ENCODE results near the gene ZGRF1. TPM values are rescaled to one million over a fixed set of nuclear protein-coding genes. Genes with fewer than 3 reads are reported as not detected.
A peak's percentile ranks its signal among the peaks of the same experiment; 100 is the strongest.
"Not testable (repeated sequence)": the region's sequence is repeated elsewhere in the genome, so short reads cannot be mapped to it uniquely, and the experiment has no call there.

Gene ZGRF1
- polyA plus RNA-seq, 12 donors = 5.1 to 15.8 (median 9.8) TPM; not detected in 1

DNA sequence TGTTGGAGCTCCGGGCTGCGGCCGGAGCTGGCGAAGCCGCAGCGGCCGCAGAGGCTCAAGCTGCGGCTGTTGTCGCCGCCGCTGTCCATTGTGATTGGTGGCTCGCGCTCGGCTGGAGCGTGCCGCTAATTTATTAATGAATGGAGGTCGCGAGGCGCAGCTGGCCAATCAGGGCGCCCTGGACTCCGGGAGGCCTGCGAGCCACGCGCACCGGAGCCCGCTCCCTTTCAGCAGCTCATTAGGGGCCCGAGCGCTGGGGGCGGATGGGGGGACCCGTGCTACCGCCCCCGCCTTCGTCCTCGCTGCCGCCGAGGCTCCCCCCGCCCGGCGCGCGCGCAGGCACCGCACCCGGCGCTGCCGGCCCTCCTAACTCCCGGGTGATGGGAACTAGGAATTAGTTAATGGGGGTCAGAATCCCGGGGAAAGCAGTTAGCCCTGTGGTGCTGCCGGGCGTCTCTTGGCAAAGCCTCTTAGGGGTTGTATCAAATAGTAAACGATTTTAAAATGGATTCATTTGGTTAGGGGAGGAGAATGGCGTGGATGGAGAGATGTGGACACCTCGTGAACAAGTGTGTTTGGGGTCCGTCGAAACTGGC, 120.1 kb downstream of the ZGRF1 start:
- peak; percentile 5 for DNase-seq

- no peak for DNase-seq
Measured at GRCh38 chr4:112516066-112516470, 120.6 kb downstream of the ZGRF1 start, which contains the start of gene NEUROG2. NEUROG2 (minus strand) TSS chr4:112516180; CDS start chr4:112515475, 705 bp downstream.

GRCh38 chr4:112515198-112516065, 121.3 kb downstream of the ZGRF1 start:
- DNase-seq = peak; percentile 50

DNA sequence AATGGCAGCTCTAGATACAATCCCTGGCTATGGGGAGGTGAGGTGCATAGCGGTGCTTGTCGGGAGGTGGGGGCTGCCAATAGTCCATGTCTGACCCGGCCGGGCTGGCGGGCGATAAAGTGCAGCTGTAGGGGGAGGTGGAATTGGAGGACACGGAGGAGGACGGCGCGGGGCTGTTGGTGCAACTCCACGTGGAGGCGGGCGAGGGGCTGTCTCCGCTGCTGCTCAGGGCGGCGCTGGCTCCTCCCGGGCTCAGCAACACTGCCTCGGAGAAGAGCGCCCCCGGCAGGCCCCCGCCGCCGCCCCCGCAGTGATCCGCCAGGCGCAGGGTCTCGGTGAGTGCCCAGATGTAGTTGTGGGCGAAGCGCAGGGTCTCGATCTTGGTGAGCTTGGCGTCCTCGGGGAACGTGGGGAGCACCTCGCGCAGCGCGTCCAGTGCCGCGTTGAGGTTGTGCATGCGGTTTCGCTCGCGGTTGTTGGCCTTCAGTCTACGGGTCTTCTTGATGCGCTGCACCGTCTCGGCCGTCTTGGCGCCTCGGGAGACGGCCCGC, 122.0 kb downstream of the ZGRF1 start:
- no peak for DNase-seq

DNA sequence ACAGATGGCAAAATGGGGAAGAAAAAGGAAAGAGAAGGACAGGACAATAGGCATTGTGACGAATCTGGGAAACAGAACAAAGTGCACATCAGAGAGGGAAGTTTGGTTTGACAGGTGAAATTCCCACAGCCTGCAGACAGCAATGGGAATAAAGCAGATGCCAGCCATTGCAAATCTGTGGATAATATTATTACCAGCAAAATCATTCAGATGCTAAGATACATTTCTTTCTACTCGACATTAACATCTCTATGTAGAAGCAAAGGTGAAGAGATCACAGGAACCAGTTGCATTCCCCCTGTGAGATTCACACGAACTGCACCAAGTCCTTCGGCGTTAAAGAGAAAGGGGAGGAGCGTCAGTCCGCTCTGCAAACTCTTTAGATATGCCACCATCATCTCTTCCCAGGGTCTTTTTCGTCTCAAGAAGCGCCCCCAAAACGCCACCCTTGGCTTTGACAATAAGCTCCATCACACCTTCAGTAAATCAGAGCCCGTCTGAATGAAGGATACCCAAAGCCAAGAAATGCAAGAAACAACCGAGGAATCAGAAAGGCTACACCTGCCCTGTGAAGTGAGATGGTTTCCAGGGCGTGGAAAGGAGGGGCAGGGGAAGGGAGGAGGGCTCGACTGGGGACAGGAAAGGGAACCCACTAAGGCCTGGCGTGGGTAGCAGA, 122.6 kb downstream of the ZGRF1 start:
- DNase-seq = peak; percentile 2

DNA sequence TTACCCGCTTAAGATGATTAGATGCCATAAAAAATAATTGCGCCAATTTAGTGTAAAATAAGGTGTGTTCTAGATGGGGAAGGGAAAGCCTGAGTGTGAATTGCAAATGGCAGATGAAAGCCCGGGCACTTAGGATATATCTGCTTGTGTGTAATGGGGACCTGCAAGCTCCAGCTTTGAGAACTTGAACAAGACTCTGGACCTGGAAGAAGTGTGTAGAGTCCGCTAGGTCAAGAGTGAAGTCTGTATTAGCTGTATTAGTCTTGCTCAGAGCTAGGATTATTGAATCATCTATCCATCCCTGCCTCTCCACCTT, 124.9 kb downstream of the ZGRF1 start:
- no peak for DNase-seq

DNA sequence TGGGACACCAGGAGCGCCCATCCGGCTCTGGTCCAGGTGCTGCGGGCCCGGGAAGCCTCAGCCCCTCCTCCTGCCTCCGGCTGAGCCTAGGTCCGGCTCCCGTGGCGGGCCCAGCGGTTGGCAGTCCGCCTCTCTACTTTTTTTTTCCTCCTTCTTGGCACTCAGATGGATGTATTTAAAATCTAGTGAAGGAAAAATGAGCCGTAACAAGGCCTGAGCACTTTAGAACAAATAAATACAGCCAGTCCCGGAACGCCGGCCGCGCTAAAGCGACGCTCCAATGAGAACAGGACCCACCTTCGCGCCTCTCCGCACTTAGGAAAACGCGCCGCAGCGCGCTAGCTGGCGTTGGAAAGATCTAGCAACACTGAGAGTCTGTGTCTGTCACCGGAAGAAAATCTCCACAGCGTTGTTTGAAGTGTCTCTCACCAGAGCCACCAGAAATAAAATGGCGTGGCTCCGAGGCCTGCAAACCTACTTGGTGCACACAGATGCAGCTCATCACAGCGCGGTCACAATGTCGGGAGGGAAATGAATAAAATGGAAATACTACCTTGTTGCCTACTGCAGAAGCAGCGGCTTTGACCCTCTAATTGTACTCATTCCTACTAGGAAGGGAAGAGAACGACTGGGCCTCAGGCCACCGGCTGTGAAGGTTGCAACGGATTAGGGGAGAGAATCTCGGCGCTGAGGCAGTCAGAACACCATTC, 125.5 kb downstream of the ZGRF1 start:
- peak; percentile 20 for DNase-seq

GRCh38 chr4:112510291-112511092, 126.2 kb downstream of the ZGRF1 start:
- DNase-seq = peak; percentile 3

DNA sequence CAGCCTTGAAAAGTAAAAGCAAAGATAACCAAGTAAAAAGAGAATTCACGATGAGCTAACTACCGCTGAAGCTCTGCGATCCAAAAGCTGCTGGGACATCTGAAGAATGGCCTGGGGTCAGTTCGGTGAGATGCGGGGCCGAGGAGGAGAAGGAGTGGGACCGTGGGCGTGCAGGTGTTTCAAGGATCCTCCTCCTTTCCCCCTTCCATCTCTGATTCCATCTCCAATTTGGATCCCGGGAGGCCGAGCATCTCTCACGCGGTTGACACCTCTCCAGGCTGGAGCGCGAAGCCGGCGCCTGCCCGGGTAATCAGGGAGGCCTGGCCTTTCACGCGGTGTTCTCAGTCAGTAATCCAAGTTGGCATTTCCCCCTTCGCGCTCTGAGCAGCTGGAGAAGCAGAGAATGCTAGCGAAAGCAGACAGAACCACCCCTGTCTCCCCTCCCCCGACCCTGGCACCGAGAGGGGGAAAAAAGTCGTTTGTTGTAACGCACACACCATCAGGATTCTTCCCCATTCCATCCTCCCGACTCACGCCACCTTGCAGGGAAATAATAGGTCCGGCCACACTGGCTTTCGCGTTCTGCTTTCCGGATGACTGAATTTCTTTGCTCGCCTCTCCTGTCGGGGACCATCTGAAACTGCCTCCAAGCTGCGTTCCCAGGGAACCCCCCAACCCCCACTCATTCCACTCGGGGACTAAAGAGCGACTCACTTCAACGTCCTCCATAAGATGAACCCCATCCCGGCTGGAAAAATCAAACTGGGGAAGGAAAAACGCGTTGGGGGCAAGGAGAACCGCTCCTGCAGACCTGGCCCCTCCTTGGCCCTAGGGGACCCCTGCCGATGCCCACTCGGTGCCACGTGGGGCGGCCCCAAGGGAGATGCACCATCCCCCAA, 127.2 kb downstream of the ZGRF1 start:
- peak; percentile 12 for DNase-seq

DNA sequence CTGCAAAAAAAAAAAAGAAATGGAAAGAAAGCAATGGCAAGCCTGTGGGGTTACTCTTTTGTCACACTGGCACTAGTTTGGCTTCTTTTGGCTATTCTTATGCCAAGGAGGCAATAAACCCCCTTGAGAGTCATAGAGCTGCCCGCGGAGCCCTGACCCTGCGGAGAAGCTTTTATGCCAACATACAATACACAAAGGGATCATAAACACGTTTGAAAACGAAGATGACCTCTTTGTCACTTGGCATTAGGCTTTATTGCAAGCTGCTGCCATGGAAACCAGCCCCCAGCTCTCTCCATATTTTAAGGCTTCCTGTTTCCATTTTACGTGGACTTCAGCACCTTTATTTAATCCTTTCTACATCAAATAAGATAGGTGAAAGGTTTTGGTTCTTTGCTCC, 128.4 kb downstream of the ZGRF1 start:
- no peak for DNase-seq

DNA sequence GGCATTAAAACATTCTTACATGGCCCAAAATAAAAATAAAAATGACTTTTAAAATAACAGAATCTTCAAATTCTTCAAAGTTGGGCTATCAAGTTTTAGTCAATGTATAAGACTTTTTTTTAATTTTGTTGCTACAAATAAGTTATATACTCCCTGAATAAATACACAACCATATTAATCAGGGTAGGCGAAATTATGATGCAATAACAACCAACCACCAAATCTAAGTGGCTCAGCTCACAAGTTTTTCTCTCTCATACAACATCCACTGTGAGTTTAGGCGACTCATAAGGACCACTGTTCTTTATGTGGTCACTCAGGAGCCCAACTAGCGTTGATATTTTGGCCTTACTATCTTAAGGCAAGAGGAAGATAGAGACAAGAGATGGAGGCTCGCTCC, 131.9 kb downstream of the ZGRF1 start:
- DNase-seq = no peak

DNA sequence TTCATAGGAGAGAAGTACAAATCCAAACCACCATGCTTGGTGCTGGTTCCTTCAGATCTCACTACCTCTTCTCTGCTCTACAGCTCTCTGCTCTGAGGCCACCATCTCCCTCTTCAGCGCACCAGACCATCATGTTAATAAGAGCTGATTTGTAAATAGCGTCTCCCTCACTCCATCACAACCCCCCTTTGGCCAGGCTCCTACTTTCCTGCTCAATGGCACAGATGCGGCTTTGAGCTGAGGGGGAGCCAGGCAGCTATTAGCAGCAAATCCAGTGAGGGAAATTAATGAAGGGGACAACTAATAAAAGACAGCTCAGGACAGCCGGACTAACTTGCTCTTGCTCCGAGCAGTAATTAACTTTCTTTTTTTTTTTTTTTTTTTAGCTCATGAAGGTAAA, 133.8 kb downstream of the ZGRF1 start:
- DNase-seq = no peak

DNA sequence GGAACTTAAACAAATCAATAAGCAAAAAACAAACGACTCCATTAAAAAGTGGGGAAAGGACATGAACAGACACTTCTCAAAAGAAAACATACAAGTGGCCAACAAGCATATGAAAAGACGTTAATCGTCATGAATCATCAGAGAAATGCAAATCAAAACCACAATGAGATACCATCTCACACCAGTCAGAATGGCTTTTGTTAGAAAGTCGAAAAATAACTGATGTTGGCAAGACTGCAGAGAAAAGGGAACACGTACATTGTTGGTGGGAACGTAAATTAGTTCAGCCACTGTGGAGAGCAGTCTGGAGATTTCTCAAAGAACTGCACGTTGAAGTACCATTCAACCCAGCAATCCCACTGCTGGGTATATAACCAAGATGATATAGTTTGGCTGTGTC, 144.4 kb downstream of the ZGRF1 start:
- no peak for DNase-seq

DNA sequence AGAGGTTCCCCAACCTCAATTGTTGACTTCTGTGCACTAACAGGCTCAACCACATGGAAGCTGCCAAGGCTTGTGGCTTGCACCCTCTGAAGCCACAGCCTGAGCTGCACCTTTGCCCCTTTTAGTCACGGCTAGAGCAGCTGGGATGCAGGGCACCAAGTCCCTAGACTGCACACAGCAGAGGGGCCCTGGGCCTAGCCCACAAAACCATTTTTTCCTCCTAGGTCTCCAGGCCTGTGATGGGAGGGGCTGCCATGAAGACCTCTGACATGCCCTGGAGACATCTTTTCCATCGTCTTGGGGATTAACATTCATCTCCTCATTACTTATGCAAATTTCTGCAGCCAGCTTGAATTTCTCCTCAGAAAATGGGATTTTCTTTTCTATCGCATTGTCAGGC, 145.9 kb downstream of the ZGRF1 start:
- not testable (repeated sequence) for DNase-seq

Other genes with a start within 250 kb of the ZGRF1 start
- under 1 TPM in 2 of 12 donors, not detected in 10; 0.05 to 0.22 TPM for gene NEUROG2, start 120.7 kb downstream of the ZGRF1 start, polyA plus RNA-seq (ENCODE audit: insufficient read length in 12 of 12)
- 100 to 1,000 TPM in 2 of 12 donors, 10 to 100 TPM in 9, not detected in 1; 43.8 to 120 (median 63.2) TPM for gene LARP7, start 234 bp upstream of the ZGRF1 start, polyA plus RNA-seq (ENCODE audit: insufficient read length in 12 of 12)